GM19043 (cell line): ENCODE data around the gene CCDC157.
A peak's percentile ranks its signal among the peaks of the same experiment; 100 is the strongest.

ENCODE experiments used
- ATAC-seq: cut with Tn5 transposase; IDR thresholded peaks from one replicate; pipeline ENCODE4 v1.9.1; 2021; ENCODE audit warnings: low read depth; ENCODE audit not compliant: unreplicated experiment

The CCDC157 gene

GRCh38 chr22:30411780-30412179 is 55.0 kb downstream of the CCDC157 start:
- no peak for ATAC-seq

GRCh38 chr22:30413001-30413400 is 56.2 kb downstream of the CCDC157 start:
- no peak for ATAC-seq

DNA sequence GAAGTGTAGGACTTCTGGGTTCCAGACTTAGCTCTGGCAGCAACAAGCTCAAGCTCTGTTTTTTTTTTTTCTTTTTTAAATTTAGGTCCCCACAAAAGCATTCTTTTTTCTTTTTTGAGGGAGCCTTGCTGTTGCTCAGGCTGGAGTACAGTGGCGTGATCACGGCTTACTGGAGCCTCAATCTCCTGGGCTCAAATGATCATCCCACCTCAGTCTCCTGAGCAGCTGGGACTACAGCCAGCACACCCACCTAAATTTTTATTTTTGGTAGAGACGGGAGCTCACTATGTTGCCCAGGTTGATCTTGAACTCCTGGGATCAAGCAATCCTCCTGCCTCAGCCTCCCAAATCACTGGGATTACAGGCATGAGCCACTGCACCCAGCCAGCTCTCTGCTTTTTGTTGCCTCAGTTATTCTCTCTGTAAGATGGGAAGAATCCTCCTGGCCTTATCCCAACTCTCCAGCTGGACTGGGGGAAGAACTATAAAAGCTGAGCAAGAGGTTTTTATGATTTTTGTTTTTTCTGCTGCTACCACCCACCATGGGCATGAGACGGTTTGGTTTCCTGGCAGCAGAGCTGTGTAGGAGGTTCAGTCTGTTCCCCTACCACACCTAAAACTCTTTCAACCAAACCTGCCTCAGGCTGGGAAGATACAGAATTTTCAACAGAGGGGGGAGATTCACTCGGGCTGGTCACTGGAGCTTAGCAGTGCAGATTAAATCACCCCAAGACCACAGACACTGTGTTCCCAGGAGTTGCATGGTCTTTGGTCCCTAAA is 57.1 kb downstream of the CCDC157 start:
- no peak for ATAC-seq

DNA sequence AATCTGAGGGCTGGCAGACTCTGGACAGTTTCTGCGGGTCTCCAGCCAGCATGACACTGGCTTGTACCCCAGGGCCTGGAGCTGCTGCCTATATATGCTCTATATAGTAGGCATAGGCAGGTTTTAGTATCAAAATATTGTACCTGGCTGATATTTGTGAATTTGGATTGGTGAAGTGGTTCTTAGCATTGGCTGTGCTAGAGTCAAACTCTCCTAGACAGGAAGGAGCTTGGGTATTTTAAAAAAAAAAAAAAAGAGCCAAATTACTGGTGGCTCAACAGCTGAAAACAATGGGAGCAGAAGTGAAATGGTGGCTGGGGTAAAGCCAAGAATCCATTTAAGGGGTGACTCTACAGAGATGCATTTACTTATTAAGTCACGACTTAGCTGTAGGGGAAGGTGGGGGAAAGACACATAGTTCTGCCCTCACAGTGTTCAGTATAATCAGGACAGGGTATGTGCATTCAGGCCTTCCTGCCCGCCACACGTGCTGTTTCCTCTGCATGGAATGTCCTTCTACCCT is 57.8 kb downstream of the CCDC157 start:
- no peak for ATAC-seq

DNA sequence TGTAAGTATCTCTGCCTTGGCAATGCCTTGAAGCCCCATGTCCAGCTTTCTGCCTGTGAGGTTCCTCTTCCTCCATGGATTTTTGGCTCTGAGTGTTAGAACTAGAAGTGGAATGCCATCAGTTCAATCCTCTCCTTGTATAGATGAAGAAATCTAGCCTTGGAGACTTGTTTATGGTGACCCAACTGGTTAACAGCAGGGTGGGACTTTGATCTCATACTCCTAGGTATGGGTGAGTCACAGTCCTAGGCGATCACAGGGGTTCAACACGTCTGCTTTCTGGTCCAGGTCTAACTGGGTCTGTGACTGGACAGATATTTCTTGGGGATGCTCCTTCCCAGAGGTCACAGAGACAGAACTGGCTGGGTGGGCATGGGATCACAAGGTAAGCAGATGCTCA is 59.6 kb downstream of the CCDC157 start:
- ATAC-seq = no peak

- ATAC-seq = no peak
Observed at GRCh38 chr22:30416837-30417236, 60.0 kb downstream of the CCDC157 start.

DNA sequence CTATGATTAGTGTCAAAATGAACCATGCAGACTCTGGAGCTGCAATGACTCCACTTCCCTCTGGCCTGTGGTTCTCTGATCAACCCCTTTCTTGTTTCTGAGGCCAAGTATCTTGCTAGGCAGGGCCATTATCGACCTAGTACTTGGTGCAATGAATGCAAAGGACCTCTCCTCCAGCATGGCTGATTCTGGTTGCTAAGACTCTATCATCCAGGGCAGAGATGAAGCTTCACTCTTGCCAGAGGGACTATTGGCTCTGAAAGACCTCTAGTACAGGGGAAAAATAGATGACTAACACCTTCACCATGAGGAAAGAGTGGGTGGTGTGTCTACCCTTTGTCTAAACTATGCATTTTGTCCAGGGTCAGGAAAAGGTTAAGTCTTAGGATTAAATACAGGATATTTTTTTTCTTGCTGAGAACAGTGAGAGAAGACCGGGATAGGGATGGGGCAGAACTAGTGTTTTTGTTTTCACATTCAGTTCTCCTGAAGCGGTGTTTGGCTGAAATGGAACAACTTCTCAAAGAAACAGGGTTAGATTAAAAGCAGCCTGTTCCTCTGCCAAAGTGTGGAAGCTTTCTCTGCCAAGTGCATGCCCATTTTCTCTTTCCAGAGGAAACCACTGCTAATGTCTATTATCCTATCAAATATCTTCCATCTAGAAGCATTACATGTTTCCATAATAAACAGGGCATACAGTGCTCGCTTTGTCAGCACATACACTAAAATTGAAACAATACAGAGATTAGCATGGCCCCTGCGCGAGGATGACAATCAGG is 63.7 kb downstream of the CCDC157 start:
- no peak for ATAC-seq

DNA sequence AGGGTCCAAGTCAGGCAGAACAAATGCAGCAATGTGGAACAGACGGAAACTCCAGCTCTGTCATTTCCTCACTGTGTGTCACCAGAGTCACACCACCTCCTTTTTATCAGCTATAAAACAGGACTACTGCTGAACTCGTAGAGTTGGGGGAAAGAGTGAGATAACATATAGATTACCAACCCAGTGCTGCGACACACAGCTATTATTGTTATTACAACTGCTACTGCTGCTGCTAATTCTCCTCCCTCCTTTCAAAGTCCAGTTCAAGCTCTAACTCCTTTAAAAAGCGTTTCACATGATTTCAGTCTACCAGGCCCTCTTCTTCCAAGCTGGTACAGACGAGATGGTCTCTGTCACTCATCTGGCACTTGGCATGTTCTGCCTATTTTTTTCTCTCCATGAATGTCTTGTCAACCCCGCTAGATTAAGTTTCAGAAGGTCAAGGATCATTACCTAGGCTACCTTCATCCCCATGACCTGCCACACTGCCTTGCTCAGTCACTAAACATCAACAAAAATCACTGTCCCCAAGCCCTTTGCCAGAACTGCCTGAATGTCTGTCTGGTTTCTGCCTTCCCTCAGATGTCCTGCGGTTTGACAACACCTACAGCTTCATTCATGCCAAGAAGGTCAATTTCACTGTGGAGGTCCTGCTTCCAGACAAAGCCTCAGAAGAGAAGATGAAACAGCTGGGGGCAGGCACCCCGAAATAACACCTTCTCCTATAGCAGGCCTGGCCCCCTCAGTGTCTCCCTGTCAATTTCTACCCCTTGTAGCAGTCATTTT is 65.1 kb downstream of the CCDC157 start:
- no peak for ATAC-seq

- ATAC-seq = no peak
Observed at GRCh38 chr22:30422481-30423300, 65.9 kb downstream of the CCDC157 start.

DNA sequence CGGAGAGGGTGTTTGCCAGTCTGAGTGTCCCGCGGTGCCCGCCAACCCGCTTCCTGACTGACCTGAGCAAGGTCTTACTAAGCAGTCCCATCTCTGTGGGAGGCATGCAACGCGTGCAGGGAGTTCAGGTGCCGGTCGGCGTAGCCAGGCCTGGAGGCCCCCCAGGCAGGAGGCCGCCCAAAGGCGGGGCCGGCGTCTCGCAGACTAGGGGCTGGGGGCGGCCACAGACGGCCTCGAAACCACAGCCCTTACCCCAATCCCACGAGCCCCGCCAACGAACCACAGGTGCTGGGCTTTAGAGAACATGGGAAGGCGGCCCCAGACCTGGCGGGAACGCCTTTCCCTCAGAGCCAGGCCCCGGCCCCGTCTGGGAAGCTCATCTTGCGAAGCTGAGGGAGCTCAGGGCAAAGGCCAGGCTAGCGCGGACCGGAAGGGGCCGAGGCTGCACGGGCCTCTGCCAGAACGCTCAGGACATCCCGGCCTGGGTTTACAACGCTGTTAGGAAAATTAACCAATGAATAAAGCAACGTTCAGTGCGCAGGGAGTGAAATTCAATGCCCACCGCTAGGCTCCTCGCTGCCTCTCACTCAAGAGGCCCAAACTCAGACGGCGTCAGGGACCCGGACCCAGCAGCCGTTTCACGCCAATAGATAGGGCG is 66.6 kb downstream of the CCDC157 start:
- ATAC-seq = peak; percentile 20

DNA sequence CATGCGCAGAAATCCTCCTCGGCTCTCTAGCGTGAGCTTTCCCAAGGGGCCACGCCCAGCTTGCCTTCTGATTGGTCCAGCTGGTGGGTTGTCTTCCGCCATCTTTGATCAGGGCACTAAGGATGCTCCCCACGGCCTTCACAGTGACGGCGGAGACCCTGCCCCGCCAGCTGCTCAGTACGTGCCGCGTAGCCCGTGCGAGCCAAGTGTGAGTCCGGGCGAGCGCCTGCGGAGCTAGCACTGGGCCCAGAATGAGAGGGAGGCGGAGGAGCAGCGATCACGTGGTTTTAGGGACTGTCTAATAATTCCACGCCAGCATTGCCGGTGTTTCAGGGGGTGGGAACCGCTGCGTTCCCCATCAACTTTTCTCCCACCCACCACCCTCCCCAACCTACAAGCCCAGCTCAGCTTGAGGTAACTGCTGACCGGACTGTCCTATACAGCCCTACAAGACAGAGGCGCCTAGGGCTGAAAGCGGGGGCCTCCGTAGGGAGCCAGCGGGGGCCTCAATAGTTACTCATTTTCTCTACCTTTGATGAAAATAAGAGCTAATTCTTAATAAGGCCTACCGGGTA is 67.2 kb downstream of the CCDC157 start:
- ATAC-seq = peak; percentile 79

- ATAC-seq = no peak
Observed at GRCh38 chr22:30424534-30425326, 67.9 kb downstream of the CCDC157 start.

DNA sequence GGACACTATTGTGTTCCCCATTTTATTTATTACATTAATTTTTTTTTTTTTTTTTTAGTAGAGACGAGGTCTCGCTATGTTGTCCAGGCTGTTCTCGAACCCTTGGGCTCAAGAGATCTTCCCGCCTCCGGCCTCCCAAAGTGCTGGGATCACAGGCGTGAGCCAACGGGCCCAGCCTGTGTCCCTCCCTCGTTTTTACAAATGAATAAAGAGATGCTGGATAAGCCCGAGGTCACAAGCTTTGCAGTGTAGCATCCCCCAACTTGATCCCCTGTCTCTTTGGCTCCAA is 68.5 kb downstream of the CCDC157 start:
- ATAC-seq = no peak

GRCh38 chr22:30425616-30426387 is 69.0 kb downstream of the CCDC157 start, which contains the start of gene MTFP1:
MTFP1 (plus strand) TSS chr22:30425768; CDS start chr22:30425880, 112 bp downstream.
- no peak for ATAC-seq
